Vagina (tissue), 2 donors: ENCODE measurements around the gene ZP2.

Experiments
- CTCF ChIP-seq, 3 experiments: fragments of 450-650 bp in 2 of 3; fragments of 200-600 bp in 1 of 3; sonication (generic) in 1 of 3; IDR thresholded peaks; one replicate each; pipeline ENCODE4 v1.5.1; 2017 to 2019; ENCODE audit warnings: antibody characterized with exemption in 3 of 3, mild to moderate bottlenecking in 2 of 3, moderate library complexity in 2 of 3
- POLR2A ChIP-seq, 2 donors: fragments of 450-650 bp; IDR thresholded peaks; one replicate each; pipeline ENCODE4 v1.6.1; 2017; ENCODE audit warnings: antibody characterized with exemption in 2 of 2, mild to moderate bottlenecking in 2 of 2, moderate library complexity in 2 of 2
- POLR2AphosphoS5 ChIP-seq, 2 donors: sonication (generic); formaldehyde crosslinking; IDR thresholded peaks; one replicate each; pipeline ENCODE4 v1.9.0; 2017; ENCODE audit warnings: antibody characterized with exemption in 2 of 2, mild to moderate bottlenecking in 2 of 2, low read depth in 1 of 2; ENCODE audit not compliant: insufficient read depth in 1 of 2

- TF ChIP-seq POLR2A (IDR thresholded peaks at IDR 0.05) (no peak), CTCF (IDR thresholded peaks at IDR 0.05) (no peak), POLR2AphosphoS5 (IDR thresholded peaks at IDR 0.05; ENCODE audit: insufficient read depth in 1 of 2, low read depth in 1 of 2) (peak in 1 of 2 donors; percentile 8)
Observed at GRCh38 chr16:21175397-21175796, 36.0 kb downstream of the ZP2 start.
